Right lobe of liver (tissue), 4 donors: ENCODE results near the gene CACNA2D4.

Source experiments
- CTCF ChIP-seq, 4 donors: fragments of 200-600 bp in 3 of 4; fragments of 450-650 bp in 1 of 4; IDR thresholded peaks; one replicate each; pipeline versions ENCODE4 v1.5.1 to v1.8.0; 2016 to 2022; ENCODE audit warnings: antibody characterized with exemption in 4 of 4, mild to moderate bottlenecking in 2 of 4
- POLR2A ChIP-seq: fragments of 450-650 bp; IDR thresholded peaks from one replicate; pipeline ENCODE4 v1.6.1; 2017; ENCODE audit warnings: antibody characterized with exemption, mild to moderate bottlenecking
- donor health status: DM: no; HTN: no; CAD: no.
- donor health status: DM: no; HTN: no; CAD: no.
- donor health status: DM: no; HTN: yes; CAD: no.

- no peak for TF ChIP-seq CTCF (IDR thresholded peaks at IDR 0.05)
- TF ChIP-seq POLR2A, result no peak
Observed at GRCh38 chr12:1825382-1826102, 92.9 kb downstream of the CACNA2D4 start.
